ENCODE data around the gene TBX2.
"Not testable (repeated sequence)": the region's sequence is repeated elsewhere in the genome, so short reads cannot be mapped to it uniquely, and the experiment has no call there.

Gene TBX2

DNA sequence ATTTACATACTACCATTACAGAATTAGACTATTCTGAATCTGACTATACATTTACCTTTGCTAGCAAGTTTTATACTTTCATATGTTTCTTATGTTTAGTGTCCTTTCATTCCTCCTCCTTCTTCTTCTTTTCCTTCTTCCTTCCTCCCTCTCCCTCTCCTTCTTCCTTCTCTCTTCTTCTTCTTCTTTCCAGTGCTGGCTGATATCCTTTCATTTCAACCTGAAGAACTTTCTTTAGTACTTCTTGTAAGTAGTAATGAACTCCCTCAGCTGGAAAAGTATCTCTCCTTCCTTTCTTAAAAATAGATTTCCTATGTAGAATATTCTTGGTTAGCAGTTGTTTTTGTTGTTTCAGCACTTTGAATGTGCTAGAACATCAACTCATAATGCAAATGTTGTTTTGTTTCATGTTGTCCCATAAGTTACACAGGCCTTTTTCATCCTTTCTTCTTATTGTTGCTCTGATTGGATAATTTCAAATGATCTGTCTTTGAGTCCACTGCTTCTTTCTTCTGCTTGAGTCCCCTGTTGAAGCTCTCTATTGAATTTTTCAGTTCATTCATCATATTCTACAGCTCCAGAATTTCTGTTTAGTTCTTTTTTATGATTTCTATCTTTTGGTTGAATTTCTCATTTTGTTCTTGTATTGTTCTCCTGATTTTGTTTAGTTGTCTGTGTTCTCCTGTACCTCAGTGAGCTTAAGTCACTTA is 37.5 kb downstream of the TBX2 start:
- Histone ChIP-seq H3K36me3 (ENCODE audit: control insufficient read depth in 2 of 2, insufficient read depth in 1 of 2, low read length in 2 of 2) (no peaks in the 10 kb centered on the region), H3K4me3 (ENCODE audit: low read depth, low read length) (no peak overlapping the region), H3K9me3 (ENCODE audit: control insufficient read depth, insufficient read depth, low read depth, low read length) (no peaks in the 10 kb centered on the region; the same call in 1 of the 2 replicates), H3K27ac (ENCODE audit: extremely low read depth, low read depth, low read length) (no peak overlapping the region), H3K4me1 (ENCODE audit: control insufficient read depth, insufficient read depth, low read length) (no peaks in the 10 kb centered on the region)
- ChIA-PET POLR2A (no interaction called here), CTCF (interaction anchor here (1.4 kb wide), 1 partner anchor 13 kb away, joined by 3 read pairs; no protein-coding TSS in a partner anchor)
- TF ChIP-seq ZNF335 (tag by site-specific recombination; conservative IDR thresholded peaks at IDR 0.05) (no peak), SETDB1 (IDR thresholded peaks at IDR 0.05; ENCODE audit: insufficient read length, low read length) (peak; percentile 34), WT1 (tag by site-specific recombination; IDR thresholded peaks at IDR 0.05) (no peak), HOXC10 (CRISPR knock-in tag; IDR thresholded peaks at IDR 0.05) (no peak)

- H3K9me3 ChIP-seq (ENCODE audit: control insufficient read depth, insufficient read depth, low read depth, low read length) = no peaks in the 10 kb centered on the region
- POLR2A ChIA-PET = no interaction called here
Observed at GRCh38 chr17:61440697-61441096, 41.1 kb downstream of the TBX2 start.

DNA sequence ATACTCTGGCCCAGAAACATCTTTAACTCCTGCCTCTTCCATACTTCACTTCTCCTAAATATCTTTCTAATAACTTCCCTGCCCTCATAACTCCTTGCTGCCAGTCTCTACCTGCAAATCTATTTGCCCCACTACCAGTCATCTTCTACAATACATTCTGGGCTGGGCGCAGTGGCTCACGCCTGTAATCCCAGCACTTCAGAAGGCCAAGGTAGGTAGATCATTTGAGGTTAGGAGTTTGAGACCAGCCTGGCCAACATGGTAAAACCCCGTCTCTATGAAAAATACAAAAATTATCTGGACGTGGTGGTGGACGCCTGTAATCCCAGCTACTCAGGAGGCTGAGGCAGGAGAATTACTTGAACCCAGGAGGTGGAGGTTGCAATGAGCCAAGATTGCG is 41.9 kb downstream of the TBX2 start:
- H3K36me3 ChIP-seq (ENCODE audit: control insufficient read depth in 2 of 2, insufficient read depth in 1 of 2, low read length in 2 of 2); CTCF ChIA-PET; H3K4me3 ChIP-seq (ENCODE audit: low read depth, low read length): not testable (repeated sequence)

More at GRCh38 chr17:61440697-61441096, 41.1 kb downstream of the TBX2 start:
- no peaks in the 10 kb centered on the region for H3K36me3 ChIP-seq (ENCODE audit: control insufficient read depth in 2 of 2, insufficient read depth in 1 of 2, low read length in 2 of 2)
- H3K27ac ChIP-seq (ENCODE audit: extremely low read depth, low read depth, low read length) = no peak overlapping the region
- TF ChIP-seq ZNF114 (tag by site-specific recombination; IDR thresholded peaks at IDR 0.05) (no peak), ZIC2 (tag by site-specific recombination; IDR thresholded peaks at IDR 0.05) (no peak), GLIS2 (tag by site-specific recombination; IDR thresholded peaks at IDR 0.05) (no peak), INSM2 (tag by site-specific recombination; IDR thresholded peaks at IDR 0.05) (no peak), TCF7L2 (IDR thresholded peaks at IDR 0.05; ENCODE audit: borderline replicate concordance, low read depth, low read length) (no peak), ZNF488 (tag by site-specific recombination; IDR thresholded peaks at IDR 0.05) (no peak), KLF9 (tag by site-specific recombination; IDR thresholded peaks at IDR 0.05; ENCODE audit: low read depth) (no peak), ZNF354C (tag by site-specific recombination; IDR thresholded peaks at IDR 0.05; ENCODE audit: borderline replicate concordance, low read depth) (no peak), ELK4 (IDR thresholded peaks at IDR 0.05; ENCODE audit: borderline replicate concordance, low read depth, low read length) (no peak), RBAK (tag by site-specific recombination; IDR thresholded peaks at IDR 0.05) (no peak), ZNF341 (tag by site-specific recombination; IDR thresholded peaks at IDR 0.05; ENCODE audit: low read depth) (no peak), KLF10 (tag by site-specific recombination; IDR thresholded peaks at IDR 0.05) (no peak), ZBTB17 (tag by site-specific recombination; IDR thresholded peaks at IDR 0.05) (no peak), ZBTB10 (tag by site-specific recombination; IDR thresholded peaks at IDR 0.05) (no peak), OVOL3 (tag by site-specific recombination; IDR thresholded peaks at IDR 0.05) (no peak), ZNF202 (tag by site-specific recombination; IDR thresholded peaks at IDR 0.05; ENCODE audit: borderline replicate concordance) (no peak), SCRT2 (tag by site-specific recombination; IDR thresholded peaks at IDR 0.05) (no peak), ZNF555 (tag by site-specific recombination; conservative IDR thresholded peaks at IDR 0.05) (no peak)
- TF ChIP-seq, protein P1, sequence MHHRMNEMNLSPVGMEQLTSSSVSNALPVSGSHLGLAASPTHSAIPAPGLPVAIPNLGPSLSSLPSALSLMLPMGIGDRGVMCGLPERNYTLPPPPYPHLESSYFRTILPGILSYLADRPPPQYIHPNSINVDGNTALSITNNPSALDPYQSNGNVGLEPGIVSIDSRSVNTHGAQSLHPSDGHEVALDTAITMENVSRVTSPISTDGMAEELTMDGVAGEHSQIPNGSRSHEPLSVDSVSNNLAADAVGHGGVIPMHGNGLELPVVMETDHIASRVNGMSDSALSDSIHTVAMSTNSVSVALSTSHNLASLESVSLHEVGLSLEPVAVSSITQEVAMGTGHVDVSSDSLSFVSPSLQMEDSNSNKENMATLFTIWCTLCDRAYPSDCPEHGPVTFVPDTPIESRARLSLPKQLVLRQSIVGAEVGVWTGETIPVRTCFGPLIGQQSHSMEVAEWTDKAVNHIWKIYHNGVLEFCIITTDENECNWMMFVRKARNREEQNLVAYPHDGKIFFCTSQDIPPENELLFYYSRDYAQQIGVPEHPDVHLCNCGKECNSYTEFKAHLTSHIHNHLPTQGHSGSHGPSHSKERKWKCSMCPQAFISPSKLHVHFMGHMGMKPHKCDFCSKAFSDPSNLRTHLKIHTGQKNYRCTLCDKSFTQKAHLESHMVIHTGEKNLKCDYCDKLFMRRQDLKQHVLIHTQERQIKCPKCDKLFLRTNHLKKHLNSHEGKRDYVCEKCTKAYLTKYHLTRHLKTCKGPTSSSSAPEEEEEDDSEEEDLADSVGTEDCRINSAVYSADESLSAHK (tag by site-specific recombination; IDR thresholded peaks at IDR 0.05) = no peak
- peaks cover 4% of the 10 kb centered on the region; the same call in 1 of the 2 replicates for H3K4me1 ChIP-seq (ENCODE audit: control insufficient read depth, insufficient read depth, low read length)
- H3K4me3 ChIP-seq (ENCODE audit: low read depth, low read length) = no peak overlapping the region
- CTCF ChIA-PET = no interaction called here

More for the DNA sequence above, 41.9 kb downstream of the TBX2 start:
- H3K4me1 ChIP-seq (ENCODE audit: control insufficient read depth, insufficient read depth, low read length); H3K9me3 ChIP-seq (ENCODE audit: control insufficient read depth, insufficient read depth, low read depth, low read length); POLR2A ChIA-PET; H3K27ac ChIP-seq (ENCODE audit: extremely low read depth, low read depth, low read length): not testable (repeated sequence)
